ENCODE results near the gene XXYLT1. TPM values are rescaled to one million over a fixed set of nuclear protein-coding genes. Genes with fewer than 3 reads are reported as not detected.
A peak's percentile ranks its signal among the peaks of the same experiment; 100 is the strongest.
"Not testable (repeated sequence)": the region's sequence is repeated elsewhere in the genome, so short reads cannot be mapped to it uniquely, and the experiment has no call there.

The XXYLT1 gene
- total RNA-seq, 2 donors from 2014 or later: 1.3 to 4.2 TPM

DNA sequence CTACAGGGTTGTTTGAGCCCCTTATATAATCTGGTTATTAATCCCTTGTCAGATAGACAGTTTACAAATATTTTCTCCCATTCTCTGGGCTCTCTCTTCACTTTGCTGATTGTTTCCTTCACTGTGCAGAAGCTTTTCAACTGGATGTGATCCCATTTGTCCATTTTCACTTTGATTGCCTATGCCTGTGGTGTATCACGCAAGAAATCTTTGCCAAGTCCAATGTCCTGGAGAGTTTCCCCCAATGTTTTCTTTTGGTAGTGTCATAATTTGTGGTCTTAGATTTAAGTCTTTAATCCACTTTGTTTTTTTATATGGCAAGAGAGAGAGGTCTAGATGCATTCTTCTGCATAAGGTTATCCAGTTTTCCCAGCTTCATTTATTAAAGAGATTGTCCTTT lies 40.7 kb downstream of the XXYLT1 start:
- DNase-seq: no peak
- Histone ChIP-seq H3K36me3 (replicated peaks in 1 of 2; ENCODE audit: insufficient read depth in 1 of 2, low read depth in 2 of 2) (no peaks in the 10 kb centered on the region), H3K4me3 (no peak overlapping the region), H3K4me1 (no peaks in the 10 kb centered on the region), H3K27me3 (no peaks in the 10 kb centered on the region), H3K27ac (no peak overlapping the region), H3K9me3 (no peaks in the 10 kb centered on the region)
- WGBS, 2 donors: 84 to 89% methylated on average over 1 of the region's 1 CpG
- ATAC-seq: no peak
- intact Hi-C loops (cut with DNase I): no loop called here
- TF ChIP-seq, protein P1, sequence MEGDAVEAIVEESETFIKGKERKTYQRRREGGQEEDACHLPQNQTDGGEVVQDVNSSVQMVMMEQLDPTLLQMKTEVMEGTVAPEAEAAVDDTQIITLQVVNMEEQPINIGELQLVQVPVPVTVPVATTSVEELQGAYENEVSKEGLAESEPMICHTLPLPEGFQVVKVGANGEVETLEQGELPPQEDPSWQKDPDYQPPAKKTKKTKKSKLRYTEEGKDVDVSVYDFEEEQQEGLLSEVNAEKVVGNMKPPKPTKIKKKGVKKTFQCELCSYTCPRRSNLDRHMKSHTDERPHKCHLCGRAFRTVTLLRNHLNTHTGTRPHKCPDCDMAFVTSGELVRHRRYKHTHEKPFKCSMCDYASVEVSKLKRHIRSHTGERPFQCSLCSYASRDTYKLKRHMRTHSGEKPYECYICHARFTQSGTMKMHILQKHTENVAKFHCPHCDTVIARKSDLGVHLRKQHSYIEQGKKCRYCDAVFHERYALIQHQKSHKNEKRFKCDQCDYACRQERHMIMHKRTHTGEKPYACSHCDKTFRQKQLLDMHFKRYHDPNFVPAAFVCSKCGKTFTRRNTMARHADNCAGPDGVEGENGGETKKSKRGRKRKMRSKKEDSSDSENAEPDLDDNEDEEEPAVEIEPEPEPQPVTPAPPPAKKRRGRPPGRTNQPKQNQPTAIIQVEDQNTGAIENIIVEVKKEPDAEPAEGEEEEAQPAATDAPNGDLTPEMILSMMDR (IDR thresholded peaks at IDR 0.05): no peak
- TF ChIP-seq POLR2A (IDR thresholded peaks at IDR 0.05): no peak

DNA sequence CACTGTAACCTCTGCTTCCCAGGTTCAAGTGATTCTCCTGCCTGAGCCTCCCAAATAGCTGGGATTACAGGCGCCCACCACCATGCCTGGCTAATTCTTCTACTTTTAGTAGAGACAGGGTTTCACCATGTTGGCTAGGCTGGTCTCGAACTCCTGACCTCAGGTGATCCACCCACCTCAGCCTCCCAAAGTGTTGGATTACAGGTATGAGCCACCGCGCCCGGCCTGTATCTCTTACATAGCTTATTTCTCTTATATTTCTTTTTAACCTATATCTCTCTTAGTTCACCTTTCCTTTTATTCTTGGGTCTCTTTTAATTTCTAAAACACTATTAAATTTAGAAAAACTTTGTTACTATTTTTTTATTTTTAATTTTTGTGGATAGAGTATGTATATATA lies 42.1 kb downstream of the XXYLT1 start:
- DNase-seq; H3K27me3 ChIP-seq; H3K36me3 ChIP-seq (replicated peaks in 1 of 2; ENCODE audit: insufficient read depth in 1 of 2, low read depth in 2 of 2); H3K4me3 ChIP-seq; H3K4me1 ChIP-seq; ATAC-seq; H3K27ac ChIP-seq; intact Hi-C loops (cut with DNase I); H3K9me3 ChIP-seq: not testable (repeated sequence)
- 99 to 100% methylated on average over 5 of the region's 5 CpGs for WGBS, 2 donors

DNA sequence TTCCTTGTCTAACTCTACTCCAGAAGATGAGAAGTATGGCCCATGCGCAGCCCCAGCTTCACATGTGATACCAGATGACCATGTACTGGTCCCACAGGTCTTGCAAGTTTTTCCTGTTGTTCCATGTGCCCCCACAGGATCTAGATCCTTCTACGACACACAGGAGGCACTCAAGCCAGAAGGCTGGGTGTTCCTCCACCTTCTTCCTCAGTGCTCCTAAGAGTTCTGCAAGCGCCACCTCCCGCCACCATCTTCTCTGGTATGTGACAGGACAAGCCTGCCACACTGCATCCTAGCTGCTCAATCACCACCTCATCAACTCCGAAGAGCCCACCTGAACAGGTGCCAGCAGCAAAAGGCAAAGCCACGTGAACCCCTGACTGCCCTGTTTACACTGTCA lies 43.1 kb downstream of the XXYLT1 start:
- DNase-seq (no peak), ATAC-seq (no peak)
- intact Hi-C loops (cut with DNase I): no loop called here
- Histone ChIP-seq H3K27me3 (no peaks in the 10 kb centered on the region), H3K4me1 (no peaks in the 10 kb centered on the region), H3K27ac (no peak overlapping the region), H3K36me3 (replicated peaks in 1 of 2; ENCODE audit: insufficient read depth in 1 of 2, low read depth in 2 of 2) (no peaks in the 10 kb centered on the region), H3K4me3 (no peak overlapping the region), H3K9me3 (no peaks in the 10 kb centered on the region)
- TF ChIP-seq, protein P1 (IDR thresholded peaks at IDR 0.05): no peak
- no peak for TF ChIP-seq POLR2A (IDR thresholded peaks at IDR 0.05)
- WGBS, 2 donors: 73 to 80% methylated on average over 6 of the region's 6 CpGs

DNA sequence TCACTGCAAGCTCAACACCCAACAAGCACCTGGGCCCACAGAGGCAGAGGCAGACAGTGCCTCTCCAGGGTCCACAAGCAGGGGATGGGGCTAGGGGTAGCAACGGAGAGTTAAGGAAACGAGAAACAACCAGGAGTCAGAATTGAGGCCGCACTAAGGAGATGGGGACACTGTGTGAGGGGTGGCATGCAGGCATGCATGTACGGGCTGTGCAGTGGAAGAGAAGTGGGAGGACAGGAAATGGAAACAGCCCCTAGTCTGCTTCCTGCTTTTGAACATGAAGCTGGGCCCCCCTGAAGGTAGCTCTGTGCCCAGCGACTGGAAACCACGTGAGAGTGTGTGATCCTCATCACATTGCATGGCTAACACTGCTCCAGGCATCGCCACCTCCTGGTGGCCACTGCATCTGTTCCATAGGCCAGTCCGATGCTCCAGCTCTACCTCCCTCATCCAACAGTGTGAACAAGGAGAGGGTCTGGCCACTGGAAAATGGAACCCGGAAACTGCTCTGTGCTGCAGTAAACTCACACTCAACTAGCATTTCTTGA lies 44.0 kb downstream of the XXYLT1 start:
- no peak for DNase-seq
- Histone ChIP-seq H3K36me3 (replicated peaks in 1 of 2; ENCODE audit: insufficient read depth in 1 of 2, low read depth in 2 of 2) (no peaks in the 10 kb centered on the region), H3K27ac (no peak overlapping the region), H3K4me3 (no peak overlapping the region), H3K27me3 (no peaks in the 10 kb centered on the region), H3K4me1 (no peaks in the 10 kb centered on the region), H3K9me3 (no peaks in the 10 kb centered on the region)
- intact Hi-C loops (cut with DNase I): no loop called here
- TF ChIP-seq, protein P1 (IDR thresholded peaks at IDR 0.05): peak in 1 of 7 experiments; percentile 11
- no peak for TF ChIP-seq POLR2A (IDR thresholded peaks at IDR 0.05)
- no peak for ATAC-seq
- 64 to 68% methylated on average over 9 of the region's 9 CpGs for WGBS, 2 donors

DNA sequence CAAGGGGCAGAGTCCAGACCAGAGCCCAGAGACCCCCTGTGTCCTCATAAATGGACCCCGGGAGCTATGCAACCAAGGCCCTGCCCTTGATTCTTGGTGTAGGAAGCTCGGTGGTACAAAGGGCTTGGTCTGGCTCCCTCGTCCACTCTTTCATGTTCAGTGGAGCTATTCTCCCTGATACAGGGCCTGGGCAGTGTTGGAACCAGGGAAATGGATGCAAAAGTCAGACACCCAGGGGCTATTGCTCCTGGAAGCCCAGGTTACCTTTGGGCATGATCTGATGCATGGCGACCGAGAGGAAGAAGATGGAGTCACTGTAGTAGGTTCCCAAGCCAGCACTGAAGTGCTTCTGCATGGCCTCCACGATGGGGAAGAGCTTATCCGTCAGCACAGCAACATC lies 44.5 kb downstream of the XXYLT1 start:
- WGBS, 2 donors: 83 to 88% methylated on average over 7 of the region's 7 CpGs
- Histone ChIP-seq H3K36me3 (replicated peaks in 1 of 2; ENCODE audit: insufficient read depth in 1 of 2, low read depth in 2 of 2) (no peaks in the 10 kb centered on the region), H3K27ac (no peak overlapping the region), H3K4me1 (no peaks in the 10 kb centered on the region), H3K27me3 (no peaks in the 10 kb centered on the region), H3K9me3 (no peaks in the 10 kb centered on the region), H3K4me3 (no peak overlapping the region)
- DNase-seq (no peak), ATAC-seq (no peak)
- intact Hi-C loops (cut with DNase I): no loop called here
- TF ChIP-seq, protein P1 (IDR thresholded peaks at IDR 0.05): no peak
- no peak for TF ChIP-seq POLR2A (IDR thresholded peaks at IDR 0.05)
